Activated CD4-positive, CD25-positive, alpha-beta regulatory T cell treated with anti-CD3 and anti-CD28 coated beads, Interleukin-2, amount 50 U/mL, for 16 hours (primary cell): ENCODE measurements around the gene RFX8.

ENCODE experiments used
- DNase-seq: peaks from one replicate; pipeline ENCODE4 v3.0.0-alpha.2; 2020; ENCODE audit warnings: low read depth, low spot score

The RFX8 gene

DNA sequence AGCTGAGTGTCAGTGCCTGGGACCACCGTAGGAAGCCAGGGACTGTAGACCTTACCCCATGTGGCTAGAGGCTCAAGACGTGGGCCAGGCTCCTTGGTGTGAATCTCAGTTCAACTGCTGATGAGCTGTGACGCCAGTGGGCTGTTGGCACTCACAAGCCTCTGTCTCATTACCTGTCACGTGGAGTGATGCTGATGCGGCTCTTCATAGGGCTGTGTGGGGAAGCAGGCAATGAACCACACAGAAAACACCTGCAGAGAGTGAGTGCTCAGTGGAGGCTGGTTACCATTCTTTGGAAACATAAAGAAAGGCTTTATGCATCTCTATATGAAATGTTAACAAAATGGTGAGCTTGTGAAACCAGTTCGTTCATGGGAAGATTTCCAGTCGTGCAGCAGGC lies 123.7 kb downstream of the RFX8 start:
- no peak for DNase-seq

DNA sequence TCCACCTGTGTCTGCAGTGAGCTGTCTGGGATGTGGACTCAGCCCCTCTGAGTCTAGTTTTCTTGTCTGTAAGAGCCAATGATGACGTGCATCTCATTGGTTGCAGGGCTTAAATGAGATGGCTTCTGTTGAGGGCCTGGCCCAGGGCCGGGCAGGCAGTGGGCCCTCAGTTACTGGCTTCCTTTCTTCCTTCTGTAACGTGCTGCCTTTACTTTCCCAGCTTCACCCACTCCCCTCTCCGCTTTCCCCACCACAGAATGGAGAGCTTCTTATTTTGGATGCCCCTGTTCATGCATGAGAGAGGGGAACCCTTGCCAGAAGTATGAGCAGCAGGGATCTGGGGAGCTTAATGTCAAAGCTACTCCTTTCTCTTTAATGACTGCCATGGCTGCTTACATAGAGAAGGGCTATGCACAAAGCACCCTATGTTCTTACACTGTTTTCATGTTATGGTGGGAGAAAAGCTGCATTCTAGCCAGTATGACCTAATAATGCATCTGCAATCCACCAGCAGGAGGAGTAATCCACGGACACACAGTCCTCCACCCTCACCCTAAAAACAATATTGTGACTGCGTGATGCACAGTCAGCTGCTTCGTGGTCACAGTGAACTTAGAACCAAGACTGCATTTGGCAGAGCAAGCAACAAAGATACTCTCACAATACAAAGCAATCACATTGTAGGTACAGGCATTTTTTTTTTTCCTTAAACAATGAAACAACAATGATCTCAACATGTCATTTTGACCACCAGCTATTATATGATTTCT lies 124.8 kb downstream of the RFX8 start:
- DNase-seq, result no peak

DNA sequence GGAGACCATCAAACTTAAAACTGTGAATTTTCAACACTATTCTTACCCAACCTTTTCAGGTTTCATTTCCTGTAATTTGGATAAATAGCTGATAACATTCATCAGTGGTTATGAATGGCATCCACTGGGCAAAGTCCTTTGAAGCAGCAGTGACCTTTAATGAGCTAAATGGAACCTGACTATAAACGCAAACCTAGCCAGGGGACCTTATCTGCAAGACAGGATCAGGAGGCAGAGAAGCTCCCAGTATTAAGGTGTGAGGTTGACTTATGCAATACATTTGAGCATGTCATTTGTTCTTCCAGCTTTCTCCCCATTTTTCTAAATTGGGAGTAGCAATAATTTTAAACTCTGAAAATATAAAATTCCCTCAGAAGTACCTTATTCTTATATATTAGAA lies 126.0 kb downstream of the RFX8 start:
- no peak for DNase-seq
